Astrocyte of the cerebellum (primary cell): ENCODE data around the gene ZNF429.
"Not testable (repeated sequence)": the region's sequence is repeated elsewhere in the genome, so short reads cannot be mapped to it uniquely, and the experiment has no call there.

Source experiments
- DNase-seq: peaks from one replicate; pipeline ENCODE4 v3.0.0-alpha.2; 2011; ENCODE audit warnings: low read depth
- H3K4me3 ChIP-seq: 2 replicates; pipeline ENCODE4 v1.5.1; 2011; ENCODE audit warnings: mild to moderate bottlenecking, low read depth, low read length, moderate library complexity
- in situ Hi-C: cut with HindIII; loops from 2 replicates; pipeline ENCODE4 v1.10.0; 2017; ENCODE audit warnings: low sequenced_read_pairs
- TF ChIP-seq, protein P1 (sequence below): IDR thresholded peaks from 2 replicates; pipeline ENCODE4 v1.5.1; 2012; ENCODE audit warnings: low read length, low read depth, moderate library complexity, mild to moderate bottlenecking; ENCODE audit errors: missing control alignments

The ZNF429 gene

DNA sequence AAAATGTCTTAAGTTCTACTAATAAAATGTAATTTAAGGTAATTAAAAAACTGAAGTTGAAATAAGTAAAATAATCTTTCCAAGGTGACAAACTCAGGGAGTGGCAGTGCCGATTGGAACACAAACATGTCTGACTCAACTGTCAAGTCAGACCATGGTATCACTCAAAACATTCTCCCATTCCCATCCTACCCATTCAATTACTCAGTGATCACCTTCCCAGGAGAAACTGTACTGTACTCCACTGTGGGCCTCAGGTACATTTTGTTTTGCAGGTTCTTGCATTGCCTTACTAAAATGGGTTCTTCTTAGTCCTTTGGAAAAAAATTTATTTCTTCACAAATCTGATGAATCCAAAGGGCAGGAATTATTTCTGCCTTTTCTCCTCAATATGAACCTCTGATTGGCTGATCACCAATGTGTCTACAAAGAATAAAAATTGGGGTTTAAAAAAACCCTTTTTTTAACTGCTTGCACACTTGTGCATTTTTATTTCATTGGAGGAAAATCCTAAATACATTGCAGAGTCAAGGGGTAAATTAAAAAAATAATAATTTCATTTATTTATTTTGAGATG, 96.8 kb downstream of the ZNF429 start:
- DNase-seq: no peak
- TF ChIP-seq, protein P1, sequence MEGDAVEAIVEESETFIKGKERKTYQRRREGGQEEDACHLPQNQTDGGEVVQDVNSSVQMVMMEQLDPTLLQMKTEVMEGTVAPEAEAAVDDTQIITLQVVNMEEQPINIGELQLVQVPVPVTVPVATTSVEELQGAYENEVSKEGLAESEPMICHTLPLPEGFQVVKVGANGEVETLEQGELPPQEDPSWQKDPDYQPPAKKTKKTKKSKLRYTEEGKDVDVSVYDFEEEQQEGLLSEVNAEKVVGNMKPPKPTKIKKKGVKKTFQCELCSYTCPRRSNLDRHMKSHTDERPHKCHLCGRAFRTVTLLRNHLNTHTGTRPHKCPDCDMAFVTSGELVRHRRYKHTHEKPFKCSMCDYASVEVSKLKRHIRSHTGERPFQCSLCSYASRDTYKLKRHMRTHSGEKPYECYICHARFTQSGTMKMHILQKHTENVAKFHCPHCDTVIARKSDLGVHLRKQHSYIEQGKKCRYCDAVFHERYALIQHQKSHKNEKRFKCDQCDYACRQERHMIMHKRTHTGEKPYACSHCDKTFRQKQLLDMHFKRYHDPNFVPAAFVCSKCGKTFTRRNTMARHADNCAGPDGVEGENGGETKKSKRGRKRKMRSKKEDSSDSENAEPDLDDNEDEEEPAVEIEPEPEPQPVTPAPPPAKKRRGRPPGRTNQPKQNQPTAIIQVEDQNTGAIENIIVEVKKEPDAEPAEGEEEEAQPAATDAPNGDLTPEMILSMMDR: no peak
- no peak overlapping the region for H3K4me3 ChIP-seq
- in situ Hi-C loops: no loop called here

DNA sequence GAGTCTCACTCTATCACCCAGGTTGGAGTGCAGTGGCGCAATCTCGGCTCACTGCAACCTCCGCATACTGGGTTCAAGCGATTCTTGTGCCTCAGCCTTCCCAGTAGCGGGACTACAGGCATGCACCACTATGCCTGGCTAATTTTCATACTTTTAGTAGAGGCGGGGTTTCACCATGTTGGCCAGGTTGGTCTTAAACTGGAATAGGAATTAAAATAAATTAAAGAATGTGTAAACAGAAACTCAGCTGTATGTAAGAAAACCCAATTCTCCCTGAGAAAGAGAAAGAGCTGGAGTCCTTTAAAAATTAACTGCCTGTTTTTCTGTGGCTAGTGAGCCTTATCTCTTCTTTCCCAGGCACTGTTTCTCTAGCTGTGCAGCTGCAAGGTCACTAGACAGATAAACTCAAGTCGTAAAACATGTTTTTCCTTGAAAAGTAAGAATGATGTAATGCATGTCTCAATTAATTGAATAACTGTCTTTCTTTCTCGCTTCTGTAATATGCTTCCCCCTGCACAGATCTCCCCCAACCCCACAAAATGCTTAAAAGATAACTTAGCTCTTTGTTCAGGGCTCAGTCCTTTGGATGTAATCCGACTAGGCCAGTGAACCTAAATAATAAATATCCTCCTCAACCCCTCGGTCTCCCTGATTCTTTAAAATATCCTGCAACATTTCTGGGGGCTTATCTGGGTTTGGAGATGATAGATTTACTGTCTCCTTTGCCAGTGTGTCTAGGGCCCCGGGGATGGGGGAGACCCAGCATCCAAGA, 97.4 kb downstream of the ZNF429 start:
- in situ Hi-C loops, H3K4me3 ChIP-seq, DNase-seq: not testable (repeated sequence)

DNA sequence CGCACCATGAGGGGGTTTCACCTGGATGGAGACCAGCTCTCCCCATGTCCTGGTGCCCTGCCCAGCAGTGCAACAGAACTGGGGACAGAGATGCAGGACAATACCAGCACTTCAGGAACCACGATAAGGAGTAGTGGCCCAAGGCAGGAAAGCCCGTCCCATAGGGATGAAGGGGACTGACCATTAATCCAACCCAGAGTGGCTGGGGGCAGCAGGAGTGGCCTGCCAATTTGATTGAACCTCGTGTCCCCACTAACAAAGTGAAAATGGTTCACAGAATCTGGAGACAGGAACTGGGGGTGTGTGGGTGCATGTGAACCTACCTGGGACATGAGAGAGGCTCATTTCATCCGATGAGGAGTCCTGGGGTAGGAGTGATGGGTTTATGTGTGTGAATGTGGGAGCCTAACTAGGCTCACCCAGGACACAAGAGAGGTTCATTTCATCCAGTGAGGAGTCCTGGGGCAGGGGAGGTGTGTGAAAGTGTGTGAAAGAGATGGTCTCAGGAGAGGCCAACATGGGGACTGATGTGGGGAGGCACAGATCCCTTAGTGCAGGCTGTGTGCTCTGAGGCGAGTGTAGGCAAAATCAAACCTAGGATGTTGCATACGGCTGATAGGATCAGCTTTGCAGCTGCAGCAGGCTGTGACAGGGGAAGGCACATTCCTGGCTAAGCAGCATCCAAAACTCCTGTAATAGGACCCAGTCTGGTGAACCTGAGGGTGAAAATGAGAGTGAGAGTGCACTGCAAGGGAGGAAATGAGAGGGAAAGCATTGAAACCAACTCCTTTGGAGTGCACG, 98.2 kb downstream of the ZNF429 start:
- TF ChIP-seq, protein P1: no peak
- no peak for DNase-seq
- no peak overlapping the region for H3K4me3 ChIP-seq
- in situ Hi-C loops: no loop called here

DNA sequence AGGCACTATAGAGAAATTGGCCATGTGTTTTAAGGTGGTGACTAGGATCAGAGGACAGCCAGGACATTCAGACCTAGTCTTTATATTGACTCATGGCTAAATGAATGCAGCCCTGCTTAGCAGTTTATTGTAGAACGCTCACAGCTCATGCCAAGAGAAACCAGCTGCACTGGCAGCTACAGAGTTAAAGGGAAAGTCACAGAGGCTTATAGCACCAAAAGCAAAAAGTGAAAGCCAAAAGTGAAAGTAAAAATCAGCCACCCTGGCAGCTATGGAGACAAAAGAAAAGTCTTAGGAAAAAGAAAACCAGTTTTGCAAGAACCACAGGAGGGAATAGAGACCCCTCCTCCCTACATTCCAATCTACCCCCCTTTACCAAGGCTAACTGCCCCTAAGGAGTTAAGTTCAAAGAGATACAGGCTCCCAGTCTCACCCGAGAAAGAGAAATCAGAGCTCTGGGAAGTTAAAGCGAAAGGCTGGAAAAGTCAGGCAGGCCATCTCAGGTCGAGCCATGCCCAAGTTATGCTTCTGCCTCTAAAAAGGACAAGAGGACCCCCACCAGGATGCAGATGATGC, 99.0 kb downstream of the ZNF429 start:
- peak overlapping the region; percentile 34 for H3K4me3 ChIP-seq
- TF ChIP-seq, protein P1: no peak
- no peak for DNase-seq
- in situ Hi-C loops: no loop called here
